Measurements from ENCODE around the gene SESN2.

The SESN2 gene

DNA sequence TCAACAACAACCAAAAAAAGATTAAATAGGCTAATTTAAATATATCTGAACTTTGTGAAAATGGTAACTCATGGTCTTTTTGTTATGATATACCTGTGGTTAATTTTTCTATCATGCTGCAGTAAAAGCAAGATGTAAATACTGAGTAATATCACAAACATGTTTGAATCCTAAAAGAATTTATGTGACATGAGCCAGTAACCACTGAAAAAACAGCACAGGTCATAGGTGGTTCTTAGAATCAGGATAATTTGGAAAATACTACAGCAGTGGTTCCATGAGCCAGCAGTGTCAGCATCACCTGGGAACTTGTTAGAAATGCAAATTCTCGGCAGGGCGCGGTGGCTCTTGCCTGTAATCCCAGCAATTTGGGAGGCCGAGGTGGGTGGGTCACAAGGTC lies 19.3 kb upstream of the SESN2 start:
- H3K27me3 ChIP-seq (replicated peaks; ENCODE audit: control insufficient read depth, insufficient read depth, low read length): no peaks in the 10 kb centered on the region
- H3K4me3 ChIP-seq (replicated peaks; ENCODE audit: low read depth, low read length): no peak overlapping the region
- no peak for DNase-seq (ENCODE audit: extremely low read depth, insufficient read length)
- H3K36me3 ChIP-seq (ENCODE audit: control insufficient read depth, insufficient read depth, low read length): peaks cover 2% of the 10 kb centered on the region; the same call in 1 of the 2 replicates
- no peak for TF ChIP-seq CTCF (IDR thresholded peaks at IDR 0.05; ENCODE audit: insufficient read depth, low read length, poor library complexity, severe bottlenecking)

DNA sequence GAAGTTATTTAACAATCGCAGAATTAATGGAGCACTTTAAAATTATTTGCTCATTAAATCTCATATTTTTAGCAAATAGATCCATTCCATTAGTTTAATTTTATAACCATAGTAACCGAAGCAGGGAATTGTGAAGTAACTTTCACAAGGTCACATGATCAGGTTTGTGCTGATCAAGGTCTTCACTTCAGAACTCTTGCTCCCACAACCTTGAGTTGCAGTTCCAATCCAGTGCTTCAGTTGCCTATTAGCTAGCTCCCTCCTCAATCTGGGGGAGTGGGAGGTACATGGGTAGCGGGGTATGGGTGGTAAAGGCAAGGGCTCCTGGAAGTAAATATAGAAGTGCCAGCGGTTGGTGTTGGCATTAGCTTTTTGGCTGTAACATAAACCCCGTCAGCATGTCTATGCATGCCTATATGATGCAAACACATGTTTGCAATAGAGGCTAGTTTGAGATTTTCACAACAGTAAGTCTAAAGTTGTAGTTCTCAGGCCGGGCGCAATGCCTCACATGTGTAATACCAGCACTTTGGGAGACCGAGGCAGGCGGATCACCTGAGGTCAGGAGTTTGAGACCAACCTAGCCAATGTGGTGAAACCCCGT lies 17.6 kb upstream of the SESN2 start:
- Histone ChIP-seq H3K27me3 (replicated peaks; ENCODE audit: control insufficient read depth, insufficient read depth, low read length) (no peaks in the 10 kb centered on the region), H3K4me3 (replicated peaks; ENCODE audit: low read depth, low read length) (no peak overlapping the region)
- no peak for DNase-seq (ENCODE audit: extremely low read depth, insufficient read length)

GRCh38 chr1:28243685-28244311 lies 15.5 kb upstream of the SESN2 start:
- TF ChIP-seq CTCF (IDR thresholded peaks at IDR 0.05; ENCODE audit: insufficient read depth, low read length, poor library complexity, severe bottlenecking): no peak
- Histone ChIP-seq H3K36me3 (ENCODE audit: control insufficient read depth, insufficient read depth, low read length) (peaks cover 2% of the 10 kb centered on the region; the same call in 1 of the 2 replicates), H3K27me3 (replicated peaks; ENCODE audit: control insufficient read depth, insufficient read depth, low read length) (no peaks in the 10 kb centered on the region), H3K4me3 (replicated peaks; ENCODE audit: low read depth, low read length) (no peak overlapping the region)
- DNase-seq (ENCODE audit: extremely low read depth, insufficient read length): no peak

More for the DNA sequence above, 17.6 kb upstream of the SESN2 start:
- peaks cover 2% of the 10 kb centered on the region; the same call in 1 of the 2 replicates for H3K36me3 ChIP-seq (ENCODE audit: control insufficient read depth, insufficient read depth, low read length)
- no peak for TF ChIP-seq CTCF (IDR thresholded peaks at IDR 0.05; ENCODE audit: insufficient read depth, low read length, poor library complexity, severe bottlenecking)

DNA sequence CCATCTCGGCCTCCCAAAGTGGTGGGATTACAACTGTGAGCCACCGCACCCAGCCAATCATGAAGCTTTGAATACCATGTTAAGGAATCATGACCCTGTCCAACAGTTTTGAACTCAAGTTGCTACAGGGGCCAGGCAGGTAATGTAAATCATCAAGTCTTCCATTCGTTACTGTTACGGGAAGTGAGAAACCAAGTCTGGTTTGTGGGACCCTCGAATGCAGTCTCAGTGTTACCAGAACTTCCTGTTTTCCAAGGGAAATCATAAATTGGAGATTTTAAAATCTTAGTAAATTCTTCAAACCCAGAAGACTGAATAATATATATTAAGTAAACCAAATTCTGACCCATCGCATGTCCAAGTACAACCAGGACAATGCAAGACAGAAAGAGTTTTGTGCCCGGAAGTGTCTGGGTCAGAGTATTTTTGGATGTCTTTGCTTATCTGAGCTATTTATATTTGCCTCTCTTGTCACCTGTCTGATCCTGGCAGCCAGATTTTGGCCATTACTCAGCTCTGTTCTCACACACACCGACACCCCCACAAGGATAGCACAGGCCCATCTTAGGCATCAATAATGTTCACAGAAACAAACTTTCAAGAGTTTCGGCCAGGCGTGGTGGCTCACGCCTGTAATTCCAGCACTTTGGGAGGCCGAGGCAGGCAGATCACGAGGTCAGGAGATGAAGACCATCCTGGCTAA lies 14.6 kb upstream of the SESN2 start:
- Histone ChIP-seq H3K36me3 (ENCODE audit: control insufficient read depth, insufficient read depth, low read length) (peaks cover 2% of the 10 kb centered on the region; the same call in 1 of the 2 replicates), H3K4me3 (replicated peaks; ENCODE audit: low read depth, low read length) (peak overlapping the region; percentile 2), H3K27me3 (replicated peaks; ENCODE audit: control insufficient read depth, insufficient read depth, low read length) (no peaks in the 10 kb centered on the region)
- TF ChIP-seq CTCF (IDR thresholded peaks at IDR 0.05; ENCODE audit: insufficient read depth, low read length, poor library complexity, severe bottlenecking): no peak
- peak; percentile 73 for DNase-seq (ENCODE audit: extremely low read depth, insufficient read length)

DNA sequence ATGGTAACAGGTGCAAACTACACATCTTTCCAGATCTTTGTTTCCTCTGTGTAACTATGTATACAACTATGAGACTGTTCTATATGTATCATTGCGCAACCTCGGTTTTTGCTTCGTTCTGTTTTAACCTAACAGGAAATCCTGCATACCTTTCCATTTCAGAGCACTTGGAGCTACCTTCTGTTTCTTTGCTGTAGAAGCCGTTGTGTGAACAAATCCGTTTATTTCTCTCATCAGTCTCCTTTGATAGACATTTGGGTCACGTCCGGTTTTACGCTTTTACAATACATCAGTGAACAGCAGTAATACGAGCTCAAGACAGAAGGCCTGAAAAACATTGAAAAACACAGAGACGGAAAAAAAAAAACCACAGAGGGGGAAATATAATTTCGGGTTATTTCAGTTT lies 12.9 kb upstream of the SESN2 start:
- H3K27me3 ChIP-seq (replicated peaks; ENCODE audit: control insufficient read depth, insufficient read depth, low read length): no peaks in the 10 kb centered on the region
- H3K36me3 ChIP-seq (ENCODE audit: control insufficient read depth, insufficient read depth, low read length): no peaks in the 10 kb centered on the region
- DNase-seq (ENCODE audit: extremely low read depth, insufficient read length): peak; percentile 55
- no peak for TF ChIP-seq CTCF (IDR thresholded peaks at IDR 0.05; ENCODE audit: insufficient read depth, low read length, poor library complexity, severe bottlenecking)
- H3K4me3 ChIP-seq (replicated peaks; ENCODE audit: low read depth, low read length): peak overlapping the region; percentile 62
